Transverse colon (tissue), 4 donors: ENCODE measurements around the gene ANK3. TPM values are rescaled to one million over a fixed set of nuclear protein-coding genes. Genes with fewer than 3 reads are reported as not detected.

Experiments used
- DNase-seq: peaks from one replicate; pipeline ENCODE4 v3.0.0-alpha.2; 2019
- H3K27ac ChIP-seq, 4 donors: fragments of 200-600 bp; sonication (generic); 2 replicates each; pipeline ENCODE4 v1.5.1; 2016 to 2018; ENCODE audit warnings: inconsistent platforms in 4 of 4
- H3K27me3 ChIP-seq: fragments of 200-600 bp; sonication (generic); 2 replicates; pipeline ENCODE4 v1.5.1; 2017; ENCODE audit warnings: inconsistent platforms
- H3K36me3 ChIP-seq, 4 donors: fragments of 200-600 bp; sonication (generic); 2 replicates each; pipeline ENCODE4 v1.5.1; 2017 to 2019; ENCODE audit warnings: inconsistent platforms in 4 of 4
- H3K4me1 ChIP-seq, 4 donors: fragments of 200-600 bp; sonication (generic); 2 replicates each; pipeline ENCODE4 v1.5.1; 2017 to 2020; ENCODE audit warnings: inconsistent platforms in 4 of 4
- H3K4me3 ChIP-seq, 4 donors: fragments of 200-600 bp; sonication (generic); 1 replicate in 1 of 4; 2 replicates in 3 of 4; pipeline versions ENCODE4 v1.5.1 to v1.6.1; 2017 to 2019; ENCODE audit warnings: inconsistent platforms in 4 of 4
- H3K9me3 ChIP-seq, 2 donors: fragments of 200-600 bp; sonication (generic); 2 replicates each; pipeline ENCODE4 v1.5.1; 2017 to 2019; ENCODE audit warnings: inconsistent platforms in 2 of 2
- CTCF ChIP-seq, 5 experiments: fragments of 200-600 bp in 3 of 5; fragments of 450-650 bp in 2 of 5; sonication (generic) in 3 of 5; IDR thresholded peaks; 1 replicate in 2 of 5; 2 replicates in 3 of 5; pipeline ENCODE4 v1.5.1; 2016 to 2017; ENCODE audit warnings: antibody characterized with exemption in 5 of 5, inconsistent platforms in 3 of 5, mild to moderate bottlenecking in 2 of 5, moderate library complexity in 1 of 5
- EP300 ChIP-seq: sonication (generic); formaldehyde crosslinking; IDR thresholded peaks from one replicate; pipeline ENCODE4 v1.6.1; 2017; ENCODE audit warnings: antibody characterized with exemption, low read depth
- POLR2A ChIP-seq: fragments of 450-650 bp; IDR thresholded peaks from one replicate; pipeline ENCODE4 v1.6.1; 2016; ENCODE audit warnings: antibody characterized with exemption, mild to moderate bottlenecking, moderate library complexity
- POLR2AphosphoS5 ChIP-seq, 3 donors: sonication (generic); formaldehyde crosslinking; IDR thresholded peaks; one replicate each; pipeline ENCODE4 v1.6.1; 2016; ENCODE audit warnings: antibody characterized with exemption in 3 of 3
- WGBS, 2 donors: methylation state at CpG; one replicate each; pipeline ENCODE4 v1.1.5; 2018; ENCODE audit warnings: low coverage in 1 of 2; 5-methylcytosine and 5-hydroxymethylcytosine counted together
- in situ Hi-C, 4 donors: fragments of 200-750 bp; cut with MboI; loops; one replicate each; pipeline versions ENCODE4 v1.15.0 to v1.15.1; 2017; ENCODE audit warnings: low sequenced_read_pairs in 3 of 4, low pct_ligation_motif_present in 1 of 4, low pct_unique_long_range_greater_than_20kb in 1 of 4
- intact Hi-C: fragments of 100-400 bp; cut with DNase I; formaldehyde crosslinking; loops from one replicate; pipeline ENCODE4 v1.15.1; 2023; ENCODE audit warnings: low total_unique reads
- total RNA-seq, 4 donors: library from RNA; depleted of rRNA; stranded (reverse); fragments of >200 nt; gene quantifications; one replicate each; pipeline ENCODE4 v1.1.0, GENCODE V29; 2016

ANK3 gene
- total RNA-seq, 4 donors from 2014 or later, result 41.2 to 230 (median 172) TPM

GRCh38 chr10:60430017-60430416 is 40.3 kb upstream of the ANK3 start:
- in situ Hi-C loops (loop anchor here (10.0 to 25.0 kb wide), 6 partner anchors 215 to 335 kb away; no protein-coding TSS in a partner anchor), intact Hi-C loops (loop anchor here (10.0 kb wide), 1 partner anchor 315 kb away; no protein-coding TSS in a partner anchor)
- no peaks in the 10 kb centered on the region for H3K36me3 ChIP-seq
- DNase-seq, result no peak
- no peak overlapping the region for H3K27ac ChIP-seq
- TF ChIP-seq POLR2A (no peak), CTCF (IDR thresholded peaks at IDR 0.05) (no peak), POLR2AphosphoS5 (IDR thresholded peaks at IDR 0.05) (no peak), EP300 (no peak)
- peaks cover 7 to 28% (median 12%) of the 10 kb centered on the region in 4 donors for H3K4me1 ChIP-seq
- 71 to 78% methylated on average over 1 of the region's 1 CpG for WGBS, 2 donors
- no peaks in the 10 kb centered on the region for H3K27me3 ChIP-seq
- no peak overlapping the region for H3K4me3 ChIP-seq
- H3K9me3 ChIP-seq, result no peaks in the 10 kb centered on the region

- no peak for TF ChIP-seq POLR2AphosphoS5 (IDR thresholded peaks at IDR 0.05)
- TF ChIP-seq POLR2A, result no peak
- no peak for TF ChIP-seq EP300
- no peak for TF ChIP-seq CTCF (IDR thresholded peaks at IDR 0.05)
- in situ Hi-C loops, result loop anchor here in 3 of 4 donors (25.0 kb wide), 2 partner anchors 217 to 333 kb away; no protein-coding TSS in a partner anchor
- no peaks in the 10 kb centered on the region for H3K9me3 ChIP-seq
- peaks cover 7 to 29% (median 12%) of the 10 kb centered on the region in 4 donors for H3K4me1 ChIP-seq
- H3K27me3 ChIP-seq, result no peaks in the 10 kb centered on the region
- no peak for DNase-seq
- 77 to 87% methylated on average over 2 of the region's 2 CpGs for WGBS, 2 donors
- H3K27ac ChIP-seq, result peak overlapping the region in 1 of 4 donors; percentile 1
- H3K4me3 ChIP-seq, result no peak overlapping the region
- H3K36me3 ChIP-seq, result no peaks in the 10 kb centered on the region
- intact Hi-C loops, result no loop called here
These were observed 39.6 kb upstream of the ANK3 start for GRCh38 chr10:60429084-60429849.

GRCh38 chr10:60428387-60428737 is 38.7 kb upstream of the ANK3 start:
- no peak overlapping the region for H3K4me3 ChIP-seq
- H3K27ac ChIP-seq, result peak overlapping the region in 1 of 4 donors; percentile 1
- DNase-seq, result no peak
- in situ Hi-C loops (loop anchor here in 3 of 4 donors (25.0 kb wide), 2 partner anchors 216 to 334 kb away; no protein-coding TSS in a partner anchor), intact Hi-C loops (no loop called here)
- H3K36me3 ChIP-seq, result no peaks in the 10 kb centered on the region
- H3K27me3 ChIP-seq, result no peaks in the 10 kb centered on the region
- TF ChIP-seq POLR2AphosphoS5 (IDR thresholded peaks at IDR 0.05), result no peak
- no peak for TF ChIP-seq EP300
- TF ChIP-seq CTCF (IDR thresholded peaks at IDR 0.05), result no peak
- no peak for TF ChIP-seq POLR2A
- no peaks in the 10 kb centered on the region for H3K9me3 ChIP-seq
- H3K4me1 ChIP-seq, result peaks cover 0 to 20% (median 3%) of the 10 kb centered on the region in 4 donors
- 93% methylated on average over 3 of the region's 3 CpGs; no CpG with 5 or more reads in 1 of the 2 donors for WGBS, 2 donors

GRCh38 chr10:60427709-60428386 is 38.2 kb upstream of the ANK3 start:
- H3K36me3 ChIP-seq, result no peaks in the 10 kb centered on the region
- H3K27me3 ChIP-seq, result no peaks in the 10 kb centered on the region
- DNase-seq, result no peak
- H3K4me3 ChIP-seq, result no peak overlapping the region
- intact Hi-C loops (no loop called here), in situ Hi-C loops (loop anchor here in 3 of 4 donors (25.0 kb wide), 2 partner anchors 216 to 334 kb away; no protein-coding TSS in a partner anchor)
- peak overlapping the region in 1 of 4 donors; percentile 1 for H3K27ac ChIP-seq
- TF ChIP-seq EP300 (no peak), POLR2A (no peak), POLR2AphosphoS5 (IDR thresholded peaks at IDR 0.05) (no peak), CTCF (IDR thresholded peaks at IDR 0.05) (no peak)
- no peaks in the 10 kb centered on the region for H3K9me3 ChIP-seq
- 81% methylated on average over 3 of the region's 3 CpGs; no CpG with 5 or more reads in 1 of the 2 donors for WGBS, 2 donors
- peaks cover 0 to 18% (median 2%) of the 10 kb centered on the region in 4 donors for H3K4me1 ChIP-seq
